AG04450 (cell line): Measurements from ENCODE around the gene CCDC142. TPM values are rescaled to one million over a fixed set of nuclear protein-coding genes. Genes with fewer than 3 reads are reported as not detected.

Experiments used
- CTCF ChIA-PET: fragments of 300-600, 350-600 bp; formaldehyde crosslinking; extraction: SDS; loops from one replicate; lab custom pipeline; 2022; ENCODE audit warnings: antibody characterized with exemption, inconsistent platforms; lab: Charles Lee
- POLR2A ChIA-PET: fragments of 350-600 bp; formaldehyde crosslinking; extraction: SDS; loops from one replicate; lab custom pipeline; 2021; ENCODE audit warnings: antibody characterized with exemption, inconsistent platforms; lab: Yijun Ruan, JAX
- DNase-seq: peaks from one replicate; pipeline ENCODE4 v3.0.0-alpha.2; 2011; ENCODE audit warnings: low read depth, low spot score
- H3K27ac ChIP-seq: one replicate; pipeline ENCODE4 v1.5.1; 2012; ENCODE audit warnings: low read depth, low read length, control low read depth
- H3K27me3 ChIP-seq: one replicate; pipeline ENCODE4 v1.6.0; 2012; ENCODE audit warnings: low read length; ENCODE audit not compliant: control insufficient read depth, insufficient read depth
- H3K4me3 ChIP-seq: 2 replicates; pipeline ENCODE4 v1.5.1; 2011; ENCODE audit warnings: mild to moderate bottlenecking, low read depth, low read length, control low read depth
- H3K9me3 ChIP-seq: 2 replicates; pipeline ENCODE4 v1.5.1; 2012; ENCODE audit warnings: low read length; ENCODE audit not compliant: control insufficient read depth, insufficient read depth
- CTCF ChIP-seq: IDR thresholded peaks from 2 replicates; pipeline ENCODE4 v1.5.1; 2011; ENCODE audit warnings: low read depth, low read length, control low read depth, inconsistent platforms
- polyA plus RNA-seq: library from polyadenylated mRNA; depleted of rRNA; stranded (reverse); fragments of >200 nt; gene quantifications from 2 replicates; pipeline ENCODE4 v1.2.3, GENCODE V29; 2011

The CCDC142 gene
- polyA plus RNA-seq, 1 experiment: 4.5 TPM

- Histone ChIP-seq H3K4me3 (no peak overlapping the region), H3K27me3 (peaks cover 11% of the 10 kb centered on the region), H3K9me3 (peaks cover 10% of the 10 kb centered on the region; the same call in 1 of the 2 replicates), H3K27ac (no peak overlapping the region)
- POLR2A ChIA-PET: interaction anchor here (0.9 kb wide), 1 partner anchor 16 kb away, joined by 8 read pairs; no protein-coding TSS in a partner anchor
- CTCF ChIA-PET: no interaction called here
- TF ChIP-seq CTCF: no peak
- no peak for DNase-seq
Observed at GRCh38 chr2:74526649-74527230, 43.9 kb upstream of the CCDC142 start.

- ChIA-PET CTCF (no interaction called here), POLR2A (interaction anchor here (0.9 kb wide), 1 partner anchor 15 kb away, joined by 8 read pairs; no protein-coding TSS in a partner anchor)
- Histone ChIP-seq H3K4me3 (no peak within 1 kb of the TSS), H3K9me3 (peaks cover 10% of the 10 kb centered on the region; the same call in 1 of the 2 replicates), H3K27ac (no peak within 1 kb of the TSS), H3K27me3 (peaks cover 13% of the 10 kb centered on the region)
- DNase-seq: no peak
- TF ChIP-seq CTCF: no peak
Observed at GRCh38 chr2:74525717-74526648, 43.2 kb upstream of the CCDC142 start, which contains the start of gene DQX1. Gene DQX1, minus strand, starts transcription at chr2:74526231. Its CDS starts 502 bp downstream, at chr2:74525729.

DNA sequence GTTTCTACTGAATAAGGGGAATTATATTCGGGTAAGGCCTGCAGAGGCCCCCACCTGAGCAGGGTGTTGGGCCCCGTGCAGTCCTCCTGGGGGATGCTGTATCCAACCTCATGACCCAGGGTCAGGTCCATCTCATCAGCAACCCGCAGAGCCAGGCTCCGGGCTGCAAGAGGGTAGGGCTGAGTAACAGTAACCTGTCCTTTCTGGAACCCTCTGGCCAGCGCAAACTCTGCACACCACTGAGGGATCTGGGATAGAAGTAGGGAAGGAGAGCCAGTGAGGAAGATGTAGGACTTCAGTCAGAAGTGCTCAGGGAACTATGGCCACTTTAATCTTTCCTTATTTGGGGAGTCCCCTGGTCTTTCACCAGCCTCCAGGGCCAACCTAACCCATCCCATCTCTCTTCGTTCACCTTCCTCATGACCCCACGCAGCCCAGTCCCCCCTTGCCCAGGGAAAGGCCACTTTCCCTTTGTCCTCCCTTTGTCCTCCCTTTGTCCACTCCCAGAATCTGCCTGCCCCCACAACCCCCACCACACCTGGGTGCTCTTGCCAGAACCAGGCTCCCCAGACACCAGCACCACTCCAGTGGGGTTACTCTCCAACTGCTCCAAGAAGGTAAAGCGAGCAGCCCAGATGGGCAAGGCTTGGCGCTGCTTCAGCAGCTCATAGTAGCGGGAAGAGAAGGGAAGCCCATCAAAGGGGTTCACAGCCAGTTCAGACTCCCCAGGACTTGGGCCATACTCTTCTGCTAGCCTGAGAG, 42.3 kb upstream of the CCDC142 start:
- no peak for TF ChIP-seq CTCF
- ChIA-PET CTCF (no interaction called here), POLR2A (no interaction called here)
- Histone ChIP-seq H3K9me3 (peaks cover 10% of the 10 kb centered on the region; the same call in 1 of the 2 replicates), H3K27ac (no peak overlapping the region), H3K27me3 (peaks cover 22% of the 10 kb centered on the region), H3K4me3 (no peak overlapping the region)
- no peak for DNase-seq

DNA sequence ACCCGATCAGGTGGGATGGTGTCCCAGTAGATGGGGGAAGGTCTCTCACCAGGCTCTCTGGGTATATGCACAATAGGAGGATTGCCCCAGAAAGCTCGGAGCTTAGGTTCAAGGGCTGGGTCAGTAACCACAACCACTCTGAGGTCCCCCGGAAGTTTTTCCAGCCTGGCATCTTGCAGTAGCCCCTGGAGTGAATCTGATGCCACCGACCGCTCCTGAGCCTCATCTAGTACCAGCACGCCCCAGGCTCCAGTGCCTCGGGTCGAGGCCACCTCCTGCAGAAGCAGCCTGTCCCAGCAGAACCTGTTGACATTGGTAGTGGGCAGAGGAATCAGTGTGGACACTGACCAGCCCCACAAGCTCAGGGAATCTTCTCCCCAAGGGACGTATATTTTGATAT, 41.2 kb upstream of the CCDC142 start:
- ChIA-PET POLR2A (no interaction called here), CTCF (interaction anchor here (1.8 kb wide), 1 partner anchor 64 kb away, joined by 4 read pairs; no protein-coding TSS in a partner anchor)
- no peak for TF ChIP-seq CTCF
- Histone ChIP-seq H3K4me3 (no peak overlapping the region), H3K27ac (no peak overlapping the region), H3K27me3 (peaks cover 33% of the 10 kb centered on the region), H3K9me3 (peaks cover 5% of the 10 kb centered on the region; the same call in 1 of the 2 replicates)
- DNase-seq: no peak
